Endothelial cell of umbilical vein (primary cell): ENCODE measurements around the gene GRPEL1.

Experiments
- EZH2 ChIP-seq: IDR thresholded peaks from 2 replicates; pipeline ENCODE4 v1.6.1; 2012; ENCODE audit warnings: borderline replicate concordance, low read depth, mild to moderate bottlenecking, moderate library complexity, low read length, inconsistent platforms; ENCODE audit not compliant: severe bottlenecking
- FOS ChIP-seq: IDR thresholded peaks from 2 replicates; pipeline ENCODE4 v1.6.1; 2011; ENCODE audit warnings: mild to moderate bottlenecking, low read length, moderate library complexity, borderline replicate concordance; ENCODE audit not compliant: insufficient read depth
- JUN ChIP-seq: IDR thresholded peaks from 2 replicates; pipeline ENCODE4 v1.6.1; 2011; ENCODE audit warnings: borderline replicate concordance, low read depth; ENCODE audit not compliant: insufficient read length, insufficient read depth
- MYC ChIP-seq: IDR thresholded peaks from one replicate; pipeline ENCODE4 v1.6.1; 2011; ENCODE audit warnings: mild to moderate bottlenecking, low read depth, low read length
- POLR2A ChIP-seq: IDR thresholded peaks from 2 replicates; pipeline ENCODE4 v1.6.1; 2012; ENCODE audit warnings: low read depth, mild to moderate bottlenecking, control low read depth, low read length
- POLR2AphosphoS5 ChIP-seq: IDR thresholded peaks from 2 replicates; pipeline ENCODE4 v1.6.1; 2012; ENCODE audit warnings: low read depth, mild to moderate bottlenecking, control low read depth, low read length, moderate library complexity; ENCODE audit not compliant: insufficient read depth
- TF ChIP-seq, protein P1 (sequence below), 2 donors: IDR thresholded peaks; 1 replicate in 1 of 2; 2 replicates in 1 of 2; pipeline ENCODE4 v1.5.1; 2011; ENCODE audit warnings: low read length in 2 of 2, mild to moderate bottlenecking in 2 of 2, moderate library complexity in 2 of 2, control low read depth in 1 of 2, inconsistent platforms in 1 of 2, low read depth in 1 of 2; ENCODE audit not compliant: insufficient read depth in 1 of 2; ENCODE audit errors: extremely low read depth in 1 of 2
- TF ChIP-seq, protein P2 (sequence below): IDR thresholded peaks from 2 replicates; pipeline ENCODE4 v1.6.1; 2011; ENCODE audit not compliant: insufficient read depth, insufficient read length

DNA sequence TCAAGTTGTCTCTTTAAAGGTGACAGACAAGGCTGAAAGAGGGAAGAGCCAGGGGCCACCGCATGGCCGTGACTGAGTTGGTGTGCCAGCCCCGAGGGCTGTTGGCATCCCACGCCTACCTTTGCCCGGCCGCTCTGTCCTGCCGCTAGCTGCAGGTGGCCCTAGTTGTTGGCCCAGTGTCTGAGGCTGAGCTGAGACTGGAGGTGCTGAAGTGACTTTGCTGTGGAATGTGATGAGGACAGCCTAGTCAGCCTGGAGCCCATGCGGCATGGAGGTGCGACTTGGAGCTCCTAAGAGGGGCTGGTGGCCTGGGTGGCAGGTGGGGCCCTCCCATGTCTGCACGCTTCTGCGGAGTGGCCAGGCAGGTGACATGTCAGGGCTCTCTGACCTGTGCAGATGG is 18.1 kb downstream of the GRPEL1 start:
- TF ChIP-seq, protein P1, sequence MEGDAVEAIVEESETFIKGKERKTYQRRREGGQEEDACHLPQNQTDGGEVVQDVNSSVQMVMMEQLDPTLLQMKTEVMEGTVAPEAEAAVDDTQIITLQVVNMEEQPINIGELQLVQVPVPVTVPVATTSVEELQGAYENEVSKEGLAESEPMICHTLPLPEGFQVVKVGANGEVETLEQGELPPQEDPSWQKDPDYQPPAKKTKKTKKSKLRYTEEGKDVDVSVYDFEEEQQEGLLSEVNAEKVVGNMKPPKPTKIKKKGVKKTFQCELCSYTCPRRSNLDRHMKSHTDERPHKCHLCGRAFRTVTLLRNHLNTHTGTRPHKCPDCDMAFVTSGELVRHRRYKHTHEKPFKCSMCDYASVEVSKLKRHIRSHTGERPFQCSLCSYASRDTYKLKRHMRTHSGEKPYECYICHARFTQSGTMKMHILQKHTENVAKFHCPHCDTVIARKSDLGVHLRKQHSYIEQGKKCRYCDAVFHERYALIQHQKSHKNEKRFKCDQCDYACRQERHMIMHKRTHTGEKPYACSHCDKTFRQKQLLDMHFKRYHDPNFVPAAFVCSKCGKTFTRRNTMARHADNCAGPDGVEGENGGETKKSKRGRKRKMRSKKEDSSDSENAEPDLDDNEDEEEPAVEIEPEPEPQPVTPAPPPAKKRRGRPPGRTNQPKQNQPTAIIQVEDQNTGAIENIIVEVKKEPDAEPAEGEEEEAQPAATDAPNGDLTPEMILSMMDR (IDR thresholded peaks at IDR 0.05; ENCODE audit: extremely low read depth in 1 of 2, insufficient read depth in 1 of 2, low read depth in 1 of 2, low read length in 2 of 2), result no peak
- TF ChIP-seq EZH2 (no peak), POLR2A (no peak), JUN (no peak), MYC (no peak), POLR2AphosphoS5 (no peak), FOS (no peak)
- TF ChIP-seq, protein P2, sequence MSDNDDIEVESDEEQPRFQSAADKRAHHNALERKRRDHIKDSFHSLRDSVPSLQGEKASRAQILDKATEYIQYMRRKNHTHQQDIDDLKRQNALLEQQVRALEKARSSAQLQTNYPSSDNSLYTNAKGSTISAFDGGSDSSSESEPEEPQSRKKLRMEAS, result no peak
